H9 (cell line): Measurements from ENCODE around the gene ARPIN. TPM values are rescaled to one million over a fixed set of nuclear protein-coding genes. Genes with fewer than 3 reads are reported as not detected.

Experiments used
- DNase-seq: peaks from one replicate; pipeline ENCODE4 v3.0.0-alpha.2; 2017
- H2AFZ ChIP-seq: one replicate; pipeline ENCODE4 v1.6.1; 2013; ENCODE audit warnings: mild to moderate bottlenecking, low read length, control low read depth, moderate library complexity
- H2AK5ac ChIP-seq: 2 replicates; pipeline ENCODE4 v1.6.1; 2013; ENCODE audit warnings: low read length, control low read depth, mixed read lengths; ENCODE audit not compliant: insufficient read length
- H2BK120ac ChIP-seq: one replicate; pipeline ENCODE4 v1.6.1; 2013; ENCODE audit warnings: low read depth, mild to moderate bottlenecking, low read length, control low read depth, inconsistent platforms; ENCODE audit not compliant: poor library complexity, severe bottlenecking
- H2BK12ac ChIP-seq: 2 replicates; pipeline ENCODE4 v1.6.1; 2013; ENCODE audit warnings: low read length, control low read depth, mixed read lengths, low read depth; ENCODE audit not compliant: insufficient read length
- H2BK15ac ChIP-seq: 2 replicates; pipeline ENCODE4 v1.6.1; 2013; ENCODE audit warnings: low read depth, low read length, control low read depth
- H2BK20ac ChIP-seq: one replicate; pipeline ENCODE4 v1.6.1; 2013; ENCODE audit warnings: low read depth, mild to moderate bottlenecking, low read length, control low read depth, inconsistent platforms; ENCODE audit not compliant: poor library complexity, severe bottlenecking
- H2BK5ac ChIP-seq: 2 replicates; pipeline ENCODE4 v1.6.1; 2013; ENCODE audit warnings: low read length, control low read depth, mixed read lengths; ENCODE audit not compliant: insufficient read length
- H3K14ac ChIP-seq: 2 replicates; pipeline ENCODE4 v1.6.1; 2013; ENCODE audit warnings: low read length, control low read depth; ENCODE audit not compliant: insufficient read depth
- H3K18ac ChIP-seq: 2 replicates; pipeline ENCODE4 v1.6.1; 2013; ENCODE audit warnings: low read depth, mild to moderate bottlenecking, mixed read lengths, low read length, control low read depth; ENCODE audit not compliant: insufficient read length
- H3K23ac ChIP-seq: 2 replicates; pipeline ENCODE4 v1.6.1; 2013; ENCODE audit warnings: low read length, control low read depth, mixed read lengths, low read depth; ENCODE audit not compliant: insufficient read length
- H3K23me2 ChIP-seq: 2 replicates; pipeline ENCODE4 v1.6.1; 2013; ENCODE audit warnings: low read depth, mild to moderate bottlenecking, mixed read lengths, low read length, control low read depth; ENCODE audit not compliant: insufficient read length, poor library complexity, severe bottlenecking
- H3K27ac ChIP-seq: 2 replicates; pipeline ENCODE4 v1.5.1; 2013; ENCODE audit warnings: low read length, control low read depth, mixed read lengths, low read depth; ENCODE audit not compliant: insufficient read length
- H3K27me3 ChIP-seq: 2 replicates; pipeline ENCODE4 v1.6.1; 2013; ENCODE audit warnings: low read length, control low read depth, inconsistent platforms; ENCODE audit not compliant: insufficient read depth
- H3K4ac ChIP-seq: 2 replicates; pipeline ENCODE4 v1.6.1; 2013; ENCODE audit warnings: low read depth, mild to moderate bottlenecking, control low read depth, inconsistent platforms, low read length, moderate library complexity
- H3K4me1 ChIP-seq: 2 replicates; pipeline ENCODE4 v1.6.1; 2013; ENCODE audit warnings: low read length, control low read depth, inconsistent platforms; ENCODE audit not compliant: insufficient read depth
- H3K4me2 ChIP-seq: 2 replicates; pipeline ENCODE4 v1.6.1; 2013; ENCODE audit warnings: low read length, control low read depth, mixed read lengths; ENCODE audit not compliant: insufficient read length, insufficient read depth
- H3K56ac ChIP-seq: 2 replicates; pipeline ENCODE4 v1.6.1; 2013; ENCODE audit warnings: low read depth, mild to moderate bottlenecking, mixed read lengths, low read length, control low read depth; ENCODE audit not compliant: insufficient read length
- H3K79me1 ChIP-seq: 2 replicates; pipeline ENCODE4 v1.6.1; 2013; ENCODE audit warnings: low read depth, mild to moderate bottlenecking, moderate library complexity, low read length, control low read depth, inconsistent platforms; ENCODE audit not compliant: insufficient read depth, poor library complexity, severe bottlenecking
- H3K79me2 ChIP-seq: 2 replicates; pipeline ENCODE4 v1.6.1; 2013; ENCODE audit warnings: low read length, control low read depth, inconsistent platforms; ENCODE audit not compliant: insufficient read depth
- H3K9ac ChIP-seq: 2 replicates; pipeline ENCODE4 v1.6.1; 2013; ENCODE audit warnings: low read length, control low read depth, mixed read lengths; ENCODE audit not compliant: insufficient read length; ENCODE audit errors: extremely low read depth
- H3K9me3 ChIP-seq: one replicate; pipeline ENCODE4 v1.6.1; 2013; ENCODE audit warnings: low read depth, low read length, inconsistent platforms; ENCODE audit not compliant: control insufficient read depth
- H3T11ph ChIP-seq: one replicate; pipeline ENCODE4 v1.6.1; 2013; ENCODE audit warnings: mild to moderate bottlenecking, low read length, control low read depth, inconsistent platforms
- H4K20me1 ChIP-seq: one replicate; pipeline ENCODE4 v1.6.1; 2013; ENCODE audit not compliant: control insufficient read depth, insufficient read length, insufficient read depth
- H4K5ac ChIP-seq: 2 replicates; pipeline ENCODE4 v1.6.1; 2013; ENCODE audit warnings: low read depth, mild to moderate bottlenecking, mixed read lengths, low read length, control low read depth; ENCODE audit not compliant: insufficient read length
- H4K8ac ChIP-seq: replicated peaks from 2 replicates; pipeline ENCODE4 v1.6.1; 2013; ENCODE audit warnings: low read length, control low read depth, mixed read lengths, low read depth; ENCODE audit not compliant: insufficient read length
- H4K91ac ChIP-seq: 2 replicates; pipeline ENCODE4 v1.6.1; 2013; ENCODE audit warnings: low read depth, mild to moderate bottlenecking, moderate library complexity, mixed read lengths, low read length, control low read depth; ENCODE audit not compliant: insufficient read length
- H3K27ac Mint-ChIP-seq, 3 experiments: 2 replicates in 2 of 3; 3 replicates in 1 of 3; pipeline ENCODE4 v1.8.0; 2020 to 2021; ENCODE audit warnings: mixed read lengths in 3 of 3, mild to moderate bottlenecking in 1 of 3, moderate library complexity in 1 of 3
- H3K27me3 Mint-ChIP-seq: 2 replicates; pipeline ENCODE4 v1.8.0; 2021; ENCODE audit warnings: low read depth, mild to moderate bottlenecking, moderate library complexity, mixed read lengths
- H3K36me3 Mint-ChIP-seq, 3 experiments: 2 replicates in 2 of 3; 3 replicates in 1 of 3; pipeline ENCODE4 v1.8.0; 2020 to 2021; ENCODE audit warnings: low read depth in 3 of 3, mixed read lengths in 3 of 3; ENCODE audit not compliant: insufficient read depth in 1 of 3
- H3K4me1 Mint-ChIP-seq, 2 experiments: 2 replicates each; pipeline ENCODE4 v1.8.0; 2020; ENCODE audit warnings: mixed read lengths in 2 of 2
- H3K4me3 Mint-ChIP-seq, 2 experiments: 2 replicates in 1 of 2; 3 replicates in 1 of 2; pipeline ENCODE4 v1.8.0; 2020 to 2021; ENCODE audit warnings: mild to moderate bottlenecking in 2 of 2, mixed read lengths in 2 of 2, moderate library complexity in 1 of 2
- H3K9me3 Mint-ChIP-seq, 2 experiments: 2 replicates in 1 of 2; 3 replicates in 1 of 2; pipeline ENCODE4 v1.8.0; 2020; ENCODE audit warnings: mild to moderate bottlenecking in 2 of 2, mixed read lengths in 2 of 2, moderate library complexity in 1 of 2
- CTCF ChIP-seq: fragments of 200-600 bp; sonication (generic); conservative IDR thresholded peaks from 3 replicates; pipeline ENCODE4 v1.8.0; 2021; ENCODE audit warnings: antibody characterized with exemption, mild to moderate bottlenecking
- WGBS: extraction: QIAGEN DNeasy Blood & Tissue Kit; methylation state at CpG from one replicate; pipeline ENCODE4 v1.1.7; 2013; ENCODE audit warnings: missing lambda C conversion rate, low lambda C conversion rate, mixed read lengths; ENCODE audit not compliant: insufficient read length; ENCODE audit errors: extremely low coverage; 5-methylcytosine and 5-hydroxymethylcytosine counted together
- total RNA-seq: library from RNA; stranded (reverse); gene quantifications from 2 replicates; pipeline ENCODE4 v1.2.1, GENCODE V29; 2021

ARPIN gene
- total RNA-seq, 1 experiment from 2014 or later, result 6.4 TPM

- Mint-ChIP-seq H3K4me3 (no peak overlapping the region), H3K27ac (no peak overlapping the region), H3K4me1 (peaks cover 11 to 19% of the 10 kb centered on the region in 2 experiments), H3K27me3 (peaks cover 11% of the 10 kb centered on the region), H3K9me3 (no peaks in the 10 kb centered on the region), H3K36me3 (peaks cover 0 to 2% (median 0%) of the 10 kb centered on the region in 3 experiments; a peak in 1 of 7 replicates)
- Histone ChIP-seq H2BK20ac (no peak overlapping the region), H2BK12ac (no peak overlapping the region), H3K4me1 (no peaks in the 10 kb centered on the region), H3K27me3 (peaks cover 2% of the 10 kb centered on the region; the same call in 1 of the 2 replicates), H2AK5ac (no peak overlapping the region), H3K79me1 (no peaks in the 10 kb centered on the region), H2BK5ac (no peak overlapping the region), H3K27ac (no peak overlapping the region), H3K14ac (no peak overlapping the region), H2BK15ac (no peak overlapping the region), H3K9me3 (no peaks in the 10 kb centered on the region), H2AFZ (no peak overlapping the region), H3K56ac (no peak overlapping the region), H4K8ac (no peak overlapping the region), H3K23me2 (peaks cover 7% of the 10 kb centered on the region), H3T11ph (no peak overlapping the region), H3K23ac (no peak overlapping the region), H3K79me2 (no peaks in the 10 kb centered on the region), H3K4me2 (no peak overlapping the region), H3K9ac (no peak overlapping the region), H2BK120ac (no peak overlapping the region), H4K91ac (no peak overlapping the region), H4K5ac (no peak overlapping the region), H3K4ac (no peak overlapping the region), H3K18ac (no peak overlapping the region), H4K20me1 (no peaks in the 10 kb centered on the region)
- no CpG with 5 or more reads among the region's 2 CpGs for WGBS
- no peak for TF ChIP-seq CTCF
- no peak for DNase-seq
These were observed 3.1 kb downstream of the ARPIN start for GRCh38 chr15:89909611-89910010.
